ENCODE measurements around the gene MLPH.
"Not testable (repeated sequence)": the region's sequence is repeated elsewhere in the genome, so short reads cannot be mapped to it uniquely, and the experiment has no call there.

The MLPH gene

DNA sequence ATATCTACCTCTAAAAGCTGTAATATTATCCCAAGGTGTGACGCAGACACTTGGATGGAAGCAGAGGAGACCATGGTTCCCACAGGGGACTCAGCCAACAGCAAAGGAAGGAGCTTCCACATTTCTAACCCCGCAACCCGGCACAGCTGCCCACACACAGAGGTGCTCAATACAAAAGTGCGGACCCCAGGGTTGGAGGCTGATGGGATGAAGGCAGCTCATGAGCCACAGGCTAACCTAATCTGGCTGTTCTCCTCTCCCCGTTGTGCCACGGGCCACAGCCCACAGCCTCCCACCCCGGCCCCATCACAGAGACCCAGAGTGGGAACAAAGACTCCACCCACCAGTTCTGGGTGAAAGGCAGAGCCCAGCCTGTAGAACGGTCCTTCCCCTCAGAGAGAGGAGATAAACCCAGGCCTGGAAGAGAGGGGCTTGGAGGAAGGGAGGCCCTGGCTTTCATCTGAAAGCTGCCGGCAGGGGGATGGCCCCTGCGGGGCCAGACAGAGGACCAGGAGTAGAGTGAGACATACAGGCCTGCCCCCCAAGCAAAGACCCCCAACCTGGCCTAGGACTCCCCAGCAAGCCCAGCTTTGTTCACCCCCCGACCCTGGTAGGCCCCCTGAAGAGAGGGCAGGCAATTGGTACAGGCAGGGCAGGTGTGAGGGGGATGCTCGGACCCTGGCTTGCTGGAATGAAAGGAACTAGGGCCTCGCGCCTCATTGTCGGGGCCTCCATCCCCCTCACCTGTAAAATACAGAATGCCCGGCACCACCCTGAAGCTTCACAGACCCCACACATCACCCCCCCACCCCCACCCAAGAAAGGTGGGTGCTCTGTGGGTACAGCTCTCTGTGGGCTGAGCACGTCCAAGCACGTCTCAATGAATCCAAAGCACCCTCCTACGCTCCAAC is 96.6 kb downstream of the MLPH start:
- DNase-seq (ENCODE audit: low read depth in 2 of 2): no peak

GRCh38 chr2:237585590-237586221 is 98.7 kb downstream of the MLPH start:
- DNase-seq (ENCODE audit: low read depth in 2 of 2): no peak

GRCh38 chr2:237588044-237588696 is 101.1 kb downstream of the MLPH start:
- DNase-seq (ENCODE audit: low read depth in 2 of 2): no peak

DNA sequence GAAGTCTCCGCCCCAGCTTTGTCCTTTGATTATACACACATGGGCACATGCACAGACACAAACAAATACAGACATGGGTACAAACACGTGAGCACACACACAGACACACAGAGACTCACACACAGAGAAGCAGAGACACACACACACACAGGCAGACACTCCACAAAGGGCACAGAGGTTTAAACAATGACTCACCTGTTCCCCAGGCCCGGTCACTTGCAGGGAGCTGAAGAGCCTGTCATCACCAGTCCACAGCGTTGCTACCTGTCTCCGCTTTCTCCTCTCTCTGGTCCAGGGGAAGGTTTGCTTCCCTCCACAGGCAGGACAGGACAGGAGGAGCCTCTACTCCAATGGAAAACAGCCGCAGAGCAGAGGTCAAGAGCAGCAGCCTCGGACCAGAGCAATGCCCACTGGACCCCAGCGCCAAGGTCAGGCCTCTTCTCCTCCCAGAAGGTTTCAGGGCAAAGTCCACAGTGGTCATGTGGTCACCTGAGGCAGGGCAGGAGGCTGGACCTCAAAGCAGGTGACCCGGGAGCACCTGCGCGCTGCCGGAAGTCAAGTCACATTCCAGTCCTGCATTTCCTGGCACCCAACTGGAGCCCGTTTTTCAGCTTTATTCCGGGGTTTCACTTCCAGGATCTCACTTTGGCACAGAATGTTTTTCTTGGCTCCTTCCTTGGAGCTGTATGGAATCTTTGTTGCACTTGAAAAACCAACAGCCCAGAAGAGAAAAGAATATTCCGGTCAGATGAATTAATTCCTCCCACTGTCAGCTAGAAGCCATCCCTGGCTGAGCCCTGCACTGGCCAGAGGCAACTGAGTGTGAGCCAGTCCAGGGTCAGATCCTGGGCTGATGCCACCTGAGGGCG is 103.5 kb downstream of the MLPH start, which contains the start of gene RAB17:
Gene RAB17, minus strand, starts transcription at position 463 of the 869 bp plus-strand sequence. CDS start 4,580 bp downstream, outside the sequence.
- DNase-seq (ENCODE audit: low read depth in 2 of 2): no peak

GRCh38 chr2:237591141-237591881 is 104.3 kb downstream of the MLPH start:
- DNase-seq (ENCODE audit: low read depth in 2 of 2): no peak

- DNase-seq (ENCODE audit: low read depth in 2 of 2): no peak
Observed at GRCh38 chr2:237592425-237592980, 105.5 kb downstream of the MLPH start.

DNA sequence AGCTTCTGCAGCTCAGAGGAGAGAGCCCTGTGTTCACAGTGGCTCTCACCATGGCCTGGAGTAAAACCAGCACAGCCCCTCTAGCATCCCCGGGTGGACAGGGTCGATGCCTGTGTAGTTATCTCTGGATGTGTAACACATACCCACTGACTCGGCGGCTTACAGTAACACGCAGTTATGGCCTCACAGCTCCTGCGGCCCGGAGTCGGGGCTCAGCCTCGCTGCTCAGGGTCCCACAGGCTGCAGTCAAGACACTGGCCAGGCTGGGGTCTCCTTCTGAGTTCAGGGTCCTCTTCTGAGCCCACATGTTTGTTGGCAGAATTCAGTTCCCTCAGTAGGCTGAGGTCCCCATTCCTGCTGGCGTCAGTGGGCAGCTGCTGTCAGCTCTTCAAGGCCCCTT is 106.0 kb downstream of the MLPH start:
- DNase-seq (ENCODE audit: low read depth in 2 of 2): no peak

- no peak for DNase-seq (ENCODE audit: low read depth in 2 of 2)
Observed at GRCh38 chr2:237593596-237594320, 106.7 kb downstream of the MLPH start.

DNA sequence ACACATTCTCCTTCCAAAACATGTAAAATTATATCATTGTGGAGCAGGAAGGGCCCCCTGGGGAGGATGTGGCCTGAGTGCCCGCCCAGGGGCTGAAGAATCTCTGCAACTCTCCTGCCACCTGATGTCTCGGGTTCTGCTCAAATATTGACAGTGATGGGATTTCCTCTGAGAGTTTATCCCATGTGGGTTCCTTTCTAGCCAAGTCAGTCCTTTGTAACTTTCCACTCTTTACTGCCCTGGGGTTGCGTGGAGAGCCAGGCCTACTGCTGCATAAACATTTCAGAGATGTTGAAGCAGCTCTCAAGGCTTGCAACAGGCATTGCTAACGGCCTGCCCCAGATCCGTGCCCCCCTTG is 107.4 kb downstream of the MLPH start:
- DNase-seq (ENCODE audit: low read depth in 2 of 2): no peak

- not testable (repeated sequence) for DNase-seq (ENCODE audit: low read depth in 2 of 2)
Observed at GRCh38 chr2:237595829-237596519, 108.9 kb downstream of the MLPH start.

GRCh38 chr2:237596520-237597195 is 109.6 kb downstream of the MLPH start:
- no peak for DNase-seq (ENCODE audit: low read depth in 2 of 2)

DNA sequence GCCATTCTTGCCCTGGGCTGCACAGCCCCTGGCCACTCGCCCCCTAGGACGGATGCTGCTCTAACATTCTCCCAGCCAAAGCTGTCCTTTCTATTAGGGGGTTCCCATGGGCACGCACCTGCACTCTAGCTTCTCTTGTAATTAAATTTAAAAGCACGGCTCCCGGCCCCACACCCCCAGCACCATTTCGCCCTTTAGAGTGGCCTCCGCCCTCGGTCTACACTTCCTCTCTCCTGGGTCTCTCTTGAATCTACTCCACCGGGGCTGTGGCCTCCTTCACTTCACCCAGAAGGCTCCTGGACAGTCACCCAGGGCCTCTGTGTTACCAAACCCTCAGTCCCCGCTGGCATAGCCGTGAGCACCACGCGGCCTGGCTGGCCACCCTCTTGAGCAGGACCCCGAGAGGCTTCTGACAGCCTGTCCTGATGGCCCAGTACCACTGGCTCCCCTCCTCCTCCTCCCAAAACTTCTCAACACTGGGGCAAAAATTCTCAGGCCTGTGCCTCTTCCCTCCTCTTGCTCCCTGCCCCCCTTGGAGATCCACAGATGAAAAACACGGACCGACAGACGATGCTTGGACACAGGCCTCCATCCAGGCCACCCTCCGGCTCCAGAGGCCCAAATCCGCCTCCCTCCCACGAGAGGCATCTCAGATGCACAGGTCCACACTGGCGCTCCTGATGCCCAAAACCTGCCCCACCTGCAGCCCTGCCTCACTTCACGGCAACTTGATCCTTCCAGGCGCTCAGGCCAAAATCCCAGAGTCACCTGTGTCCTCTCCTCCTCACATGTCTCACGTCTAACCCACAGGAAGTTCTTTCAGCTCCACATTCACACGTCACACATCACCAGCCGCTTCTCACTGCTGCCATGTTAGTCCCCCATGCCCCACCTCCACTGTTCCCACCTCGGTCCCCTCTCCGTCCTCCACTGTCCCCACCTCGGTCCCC is 110.4 kb downstream of the MLPH start:
- DNase-seq (ENCODE audit: low read depth in 2 of 2): no peak

GRCh38 chr2:237598468-237599208 is 111.6 kb downstream of the MLPH start:
- DNase-seq (ENCODE audit: low read depth in 2 of 2): no peak

- no peak for DNase-seq (ENCODE audit: low read depth in 2 of 2)
Observed at GRCh38 chr2:237599465-237600110, 112.5 kb downstream of the MLPH start.

- DNase-seq (ENCODE audit: low read depth in 2 of 2): no peak
Observed at GRCh38 chr2:237600205-237600846, 113.3 kb downstream of the MLPH start.
